Stimulated activated naive CD4-positive, alpha-beta T cell (primary cell): Measurements from ENCODE around the gene GSTA5.
A peak's percentile ranks its signal among the peaks of the same experiment; 100 is the strongest.
"Not testable (repeated sequence)": the region's sequence is repeated elsewhere in the genome, so short reads cannot be mapped to it uniquely, and the experiment has no call there.

Experiments
- DNase-seq, 6 experiments: peaks; one replicate each; lab custom pipeline; 2025; lab: John Stamatoyannopoulos, UW

The GSTA5 gene

DNA sequence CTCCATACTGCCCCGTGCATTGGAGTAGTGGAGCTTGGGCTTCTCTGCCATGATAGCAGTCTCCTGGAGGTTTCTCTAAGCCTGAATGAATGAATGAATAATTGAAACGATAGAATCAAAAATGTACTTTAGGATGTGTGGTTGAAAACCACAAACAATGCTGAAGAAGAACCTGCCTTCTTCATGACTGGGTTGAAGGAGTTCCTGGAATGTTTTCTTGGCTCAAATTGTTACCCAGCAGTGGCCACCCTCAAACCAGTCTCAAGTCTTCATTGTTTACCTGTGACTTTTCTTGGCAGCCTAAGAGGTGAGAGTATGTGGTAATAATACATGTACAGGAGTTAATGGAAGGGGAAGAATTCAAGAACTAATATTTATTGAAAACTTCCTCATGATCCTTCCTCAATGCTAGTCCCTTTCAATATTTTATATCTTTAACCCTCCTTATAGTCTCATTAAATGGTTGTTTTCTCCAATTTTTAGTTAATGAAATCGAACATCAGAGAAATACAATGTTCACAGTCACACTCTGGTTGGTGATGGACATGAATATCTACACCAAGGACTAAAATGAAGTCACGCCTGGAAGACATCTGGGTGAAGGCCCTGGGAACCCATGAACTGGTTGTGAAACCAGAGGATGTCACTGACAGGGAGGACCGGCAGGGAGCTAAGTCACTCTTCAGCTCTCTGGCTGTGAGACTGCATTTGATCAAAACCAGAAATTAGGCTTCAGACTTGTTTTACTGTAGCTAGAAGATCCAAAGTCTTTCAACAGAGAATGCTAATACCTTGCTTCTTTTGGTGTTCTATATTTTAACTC, at the start of gene GSTA5:
Gene GSTA5, minus strand, starts transcription at position 51 of the 823 bp plus-strand sequence.
- DNase-seq = no peak

DNA sequence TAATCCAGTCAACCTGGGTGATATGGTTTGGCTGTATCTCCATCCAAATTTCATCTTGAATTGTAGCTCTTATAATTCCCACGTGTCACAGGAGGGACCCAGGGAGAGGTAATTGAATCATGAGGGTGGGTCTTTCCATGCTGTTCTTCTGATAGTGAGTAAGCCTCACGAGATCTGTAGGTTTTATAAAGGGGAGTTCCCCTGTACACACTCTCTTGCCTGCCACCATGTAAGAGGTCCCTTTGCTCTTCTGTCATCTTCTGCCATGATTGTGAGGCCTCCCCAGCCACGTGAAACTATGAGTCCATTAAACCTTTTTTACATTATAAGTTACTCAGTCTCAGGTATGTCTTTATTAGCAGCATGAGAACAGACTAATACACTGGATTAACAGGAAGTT, 49.4 kb upstream of the GSTA5 start:
- no peak for DNase-seq

DNA sequence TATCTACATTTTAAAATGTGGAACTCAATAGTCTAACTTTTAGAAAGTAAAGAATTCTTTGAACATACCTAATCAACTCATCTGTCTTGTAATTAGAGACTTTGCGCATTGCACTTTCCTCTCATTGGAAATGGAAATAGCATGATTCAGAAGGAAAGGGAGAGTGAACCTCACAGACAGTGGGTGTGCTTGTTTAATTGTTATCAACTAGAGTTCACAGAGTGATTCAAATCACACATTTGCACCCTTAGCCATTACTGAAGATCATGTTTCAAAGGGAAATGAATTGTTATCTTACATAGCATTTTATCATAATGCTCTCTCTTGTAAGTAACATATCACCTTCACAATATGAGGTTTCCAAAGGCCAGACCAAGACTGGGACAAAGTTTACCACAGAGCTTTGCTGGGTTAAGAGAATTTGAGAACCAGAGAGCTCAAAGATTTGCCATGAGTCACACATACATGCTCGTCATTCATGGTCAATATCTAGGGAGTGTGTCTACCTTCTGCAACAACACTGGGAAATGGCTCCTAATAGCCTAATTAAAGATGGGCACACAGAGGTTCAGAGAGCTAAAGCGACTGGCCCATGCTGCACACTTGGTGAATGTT, 47.4 kb upstream of the GSTA5 start:
- no peak for DNase-seq

DNA sequence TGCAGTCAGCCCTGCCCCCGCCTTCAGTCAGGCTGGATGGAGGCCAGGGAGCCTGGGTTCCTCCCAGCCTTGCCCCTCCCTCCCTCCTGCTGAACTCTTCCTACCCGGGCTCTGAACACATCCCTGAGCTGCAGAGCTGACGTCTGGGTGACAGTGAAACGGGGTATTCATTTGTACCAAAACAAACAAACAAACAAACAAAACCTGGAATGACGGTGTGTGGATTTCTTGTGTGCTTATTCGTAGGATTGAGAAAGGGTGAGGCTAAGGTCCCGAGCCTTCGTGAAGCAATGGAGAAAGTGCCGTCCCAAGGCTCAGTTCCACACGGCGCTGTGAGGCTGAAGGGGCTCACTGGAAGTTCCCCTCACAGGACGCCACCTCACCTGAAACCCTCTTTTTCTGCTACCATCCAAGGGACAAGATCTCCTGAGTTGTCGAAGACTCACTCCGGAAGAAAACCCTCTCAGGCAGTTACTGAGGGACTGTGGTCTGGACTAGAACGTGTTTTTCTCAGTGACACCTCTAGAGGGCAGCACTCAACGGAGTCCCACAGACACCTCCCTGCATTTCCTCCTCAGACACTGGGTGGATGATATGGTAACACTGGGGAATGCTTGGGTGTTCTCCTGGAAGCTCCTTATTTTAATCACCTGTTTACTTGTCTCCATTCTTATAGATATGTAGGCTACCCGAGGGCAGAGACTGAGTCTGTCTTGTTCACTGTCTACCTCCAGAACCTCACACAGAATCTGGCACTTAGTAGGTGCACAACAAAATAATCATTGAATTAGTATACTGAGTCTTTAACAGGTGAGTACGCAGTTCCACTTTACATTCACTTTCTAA, 41.6 kb upstream of the GSTA5 start:
- peak; percentile 16 to 77 (median 50) for DNase-seq

DNA sequence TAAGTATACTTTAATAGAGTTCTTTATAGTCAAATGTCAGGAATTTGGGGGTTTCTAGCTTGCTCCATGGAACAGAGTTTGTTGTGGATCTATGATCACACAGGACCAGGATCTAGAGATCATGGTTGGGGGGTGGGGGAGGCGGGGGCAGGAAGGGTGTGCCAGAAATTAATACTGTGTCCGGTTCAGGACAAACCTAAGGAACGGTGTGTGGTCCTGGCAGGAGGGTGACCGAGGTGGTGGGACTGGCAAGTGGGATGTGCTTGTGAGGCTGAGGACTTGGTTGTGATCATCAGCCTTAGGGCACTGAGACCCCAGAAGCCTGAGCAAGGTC, 41.0 kb upstream of the GSTA5 start:
- no peak for DNase-seq

DNA sequence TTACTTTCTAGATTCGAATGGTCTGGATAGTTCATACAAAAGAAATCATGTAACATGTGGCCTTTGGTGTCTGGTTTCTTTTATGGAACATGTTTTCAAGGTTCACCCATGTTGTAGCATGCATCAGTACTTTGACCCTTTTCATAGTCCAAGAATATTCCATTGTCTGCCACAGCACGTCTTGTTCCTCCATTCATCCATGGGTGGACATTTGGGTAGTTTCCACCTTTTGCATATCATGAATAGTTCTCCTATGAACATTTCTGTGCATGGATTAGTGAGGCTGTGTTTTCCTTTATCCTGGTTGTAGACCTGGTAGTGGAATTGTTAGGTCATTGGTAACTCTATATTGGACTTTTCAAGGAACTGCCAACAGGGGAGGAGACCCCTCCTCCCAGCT, 37.2 kb upstream of the GSTA5 start:
- no peak for DNase-seq

DNA sequence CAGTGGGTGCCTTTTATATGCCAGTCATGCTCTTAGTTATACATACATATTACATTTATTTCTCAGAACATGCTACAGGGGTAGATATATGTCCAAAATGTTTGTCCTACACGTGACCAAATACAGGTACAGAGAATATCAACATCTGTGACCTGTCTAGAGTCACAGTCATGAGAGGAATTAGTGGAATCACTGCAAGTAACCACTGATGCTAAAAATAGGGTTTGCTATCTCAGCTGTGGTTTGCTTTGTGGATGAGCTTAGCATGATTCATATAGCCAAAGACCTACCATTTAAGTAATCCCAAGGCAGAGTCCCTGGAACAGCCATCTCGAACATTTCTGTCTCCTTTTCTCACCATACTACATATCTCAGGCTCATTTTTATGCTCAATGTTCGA, 36.6 kb upstream of the GSTA5 start:
- no peak for DNase-seq

DNA sequence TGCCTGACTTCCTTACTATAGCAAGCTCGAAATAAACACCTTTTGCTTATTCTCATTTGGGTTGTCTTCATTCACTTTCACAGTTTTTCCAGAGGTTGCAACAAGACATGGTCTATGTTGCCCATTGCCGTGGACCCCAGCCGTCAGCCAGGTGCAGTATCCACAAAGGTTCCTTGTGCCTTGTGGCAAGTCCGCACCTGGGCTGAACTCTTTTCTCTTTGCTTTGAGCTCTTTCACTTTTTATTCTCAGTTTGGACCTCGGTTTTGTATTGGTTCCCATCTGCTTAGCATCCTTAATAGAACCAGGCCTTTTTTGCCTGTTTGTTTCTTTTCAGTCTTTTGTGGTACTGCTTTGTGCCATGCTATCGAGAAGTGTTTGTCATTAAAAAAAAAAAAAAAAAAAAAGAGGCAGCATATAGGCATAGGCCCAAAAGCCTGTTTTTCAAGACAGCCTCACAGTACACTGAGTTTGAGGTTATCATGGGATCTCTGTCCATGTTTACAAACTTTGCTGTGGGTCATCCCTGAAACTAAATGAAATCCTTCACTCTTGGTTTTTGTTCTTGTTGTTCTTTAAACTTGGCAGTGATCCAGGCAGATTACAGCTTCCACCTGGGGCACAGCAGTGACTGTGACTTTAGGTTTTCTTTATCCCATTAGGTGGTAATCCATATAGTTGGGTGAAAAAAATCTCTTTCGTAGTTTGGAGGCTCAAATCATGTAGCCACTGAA, 35.6 kb upstream of the GSTA5 start:
- no peak for DNase-seq

DNA sequence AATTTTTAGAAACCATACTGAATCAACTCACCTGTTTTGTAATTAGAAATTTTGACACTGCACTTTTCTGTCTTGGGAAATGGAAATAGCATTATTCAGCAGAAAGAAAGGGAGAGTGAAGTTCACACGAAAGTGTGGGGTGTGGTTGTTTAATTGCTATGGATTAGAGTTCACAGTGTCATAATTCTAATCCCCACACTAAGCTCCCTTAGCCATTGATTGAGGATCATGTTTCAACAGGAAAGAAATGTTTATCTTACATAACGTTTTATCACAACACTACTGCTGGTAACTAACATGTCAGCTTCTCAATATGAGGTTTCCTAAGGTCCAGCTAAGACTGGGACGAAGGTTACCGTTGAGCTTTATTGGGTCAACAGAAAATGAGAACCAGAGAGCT, 31.4 kb upstream of the GSTA5 start:
- no peak for DNase-seq

DNA sequence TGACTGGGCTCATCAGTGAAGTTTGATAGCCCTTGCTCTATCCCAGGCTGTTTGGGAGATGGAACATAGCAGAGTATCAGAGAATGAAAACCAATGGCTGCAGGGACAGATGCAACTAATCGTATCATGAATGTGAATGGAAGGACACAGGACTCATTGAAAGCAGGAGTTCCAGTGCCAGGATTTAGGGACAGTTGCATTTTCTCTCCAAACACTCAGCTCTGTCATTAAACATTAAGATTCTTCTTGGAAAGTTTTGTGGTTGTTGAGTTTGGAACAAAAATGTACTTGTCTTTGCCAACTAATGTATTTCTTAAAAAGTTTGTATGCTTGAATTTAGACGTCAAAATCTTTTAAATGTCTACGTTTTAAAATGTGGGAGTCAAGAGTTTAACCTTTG, 31.0 kb upstream of the GSTA5 start:
- no peak for DNase-seq

DNA sequence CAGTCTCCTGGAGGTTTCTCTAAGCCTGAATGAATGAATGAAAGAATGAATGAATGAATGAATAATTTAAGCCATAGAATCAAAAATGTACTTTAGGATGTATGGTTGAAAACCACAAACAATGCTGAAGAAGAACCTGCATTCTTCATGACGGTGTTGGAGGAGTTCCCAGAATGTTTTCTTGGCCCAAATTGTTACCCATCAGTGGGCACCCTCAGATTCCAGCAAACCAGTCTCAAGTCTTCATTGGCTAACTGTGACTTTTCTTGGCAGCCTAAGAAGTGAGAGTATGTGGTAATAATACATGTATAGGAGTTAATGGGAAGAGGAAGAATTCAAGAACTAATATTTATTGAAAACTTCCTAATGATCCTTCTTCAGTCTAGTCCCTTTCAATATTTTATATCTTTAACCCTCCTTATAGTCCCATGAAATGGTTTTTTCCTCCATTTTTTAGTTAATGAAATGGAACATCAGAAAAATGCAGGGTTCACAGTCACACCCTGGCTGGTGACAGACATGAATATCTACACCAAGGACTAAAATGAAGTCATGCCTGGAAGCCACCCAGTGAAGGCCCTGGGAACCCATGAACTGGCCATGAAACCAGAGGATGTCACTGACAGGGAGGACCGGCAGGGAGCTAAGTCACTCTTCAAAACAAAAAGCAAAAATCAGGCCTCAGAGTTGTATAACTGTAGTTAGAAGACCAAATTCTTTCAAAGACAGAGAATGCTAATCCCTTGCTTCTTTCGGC, 29.9 kb upstream of the GSTA5 start:
- not testable (repeated sequence) for DNase-seq

DNA sequence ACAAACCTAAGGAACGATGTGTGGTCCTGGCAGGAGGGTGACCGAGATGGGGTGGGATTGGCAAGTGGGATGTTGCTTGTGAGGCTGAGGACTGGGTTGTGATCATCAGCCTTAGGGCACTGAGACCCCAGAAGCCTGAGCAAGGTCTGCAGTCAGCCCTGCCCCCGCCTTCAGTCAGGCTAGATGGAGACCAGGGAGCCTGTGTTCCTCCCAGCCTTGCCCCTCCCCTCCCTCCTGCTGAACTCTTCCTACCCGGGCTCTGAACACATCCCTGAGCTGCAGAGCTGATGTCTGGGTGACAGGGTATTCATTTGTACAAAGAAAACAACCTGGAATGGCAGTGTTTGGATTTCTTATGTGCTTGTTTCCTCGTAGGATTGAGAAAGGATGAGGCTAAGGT, 28.3 kb upstream of the GSTA5 start:
- DNase-seq = not testable (repeated sequence)

DNA sequence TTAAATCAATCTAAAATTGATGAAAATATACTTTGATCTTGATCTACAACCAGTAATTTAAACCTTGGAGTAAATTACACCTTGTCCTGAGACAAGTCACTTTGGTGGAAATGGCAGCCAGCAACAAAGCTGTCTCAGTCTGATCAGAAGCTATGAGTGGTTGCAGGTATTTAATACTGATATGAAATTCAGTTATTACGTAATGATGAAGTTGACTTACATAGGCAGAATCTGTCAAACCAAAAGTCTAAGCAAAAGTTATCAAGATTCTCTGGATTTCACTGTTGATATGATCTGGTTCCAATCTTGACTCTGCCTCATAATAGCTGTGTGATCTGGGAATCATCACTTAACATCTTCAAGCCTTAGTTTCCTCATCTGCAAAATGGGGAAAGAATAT, 27.6 kb upstream of the GSTA5 start:
- DNase-seq = no peak

DNA sequence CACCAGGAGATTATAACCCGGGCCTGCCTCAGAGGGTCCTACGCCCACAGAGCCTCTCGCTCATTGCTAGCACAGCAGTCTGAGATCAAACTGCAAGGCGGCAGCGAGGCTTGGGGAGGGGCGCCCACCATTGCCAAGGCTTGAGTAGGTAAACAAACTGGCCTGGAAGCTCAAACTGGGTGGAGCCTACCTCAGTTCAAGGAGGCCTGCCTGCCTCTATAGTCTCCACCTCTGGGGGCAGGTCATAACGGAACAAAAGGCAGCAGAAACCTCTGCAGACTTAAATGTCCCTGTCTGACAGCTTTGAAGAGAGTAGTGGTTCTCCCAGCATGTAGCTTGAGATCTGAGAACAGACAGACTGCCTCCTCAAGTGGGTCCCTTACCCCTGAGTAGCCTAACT, 20.5 kb upstream of the GSTA5 start:
- not testable (repeated sequence) for DNase-seq

DNA sequence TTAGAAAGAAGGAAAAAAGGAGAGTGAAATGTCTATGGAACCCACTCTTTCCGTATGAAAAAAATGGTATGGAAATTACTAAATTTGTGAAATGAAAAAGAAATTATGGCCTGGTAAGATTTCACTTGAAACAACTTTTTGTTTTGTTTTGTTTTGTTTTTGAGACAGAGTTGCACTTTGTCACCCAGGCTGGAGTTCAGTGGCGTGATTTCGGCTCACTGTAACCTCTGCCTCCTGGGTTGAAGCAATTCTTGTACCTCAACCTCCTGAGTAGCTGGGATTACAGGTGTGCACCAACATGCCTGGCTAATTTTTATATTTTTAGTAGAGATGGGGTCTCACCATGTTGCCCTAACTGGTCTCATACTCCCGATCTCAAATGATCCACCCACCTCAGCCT, 17.8 kb upstream of the GSTA5 start:
- DNase-seq = no peak

DNA sequence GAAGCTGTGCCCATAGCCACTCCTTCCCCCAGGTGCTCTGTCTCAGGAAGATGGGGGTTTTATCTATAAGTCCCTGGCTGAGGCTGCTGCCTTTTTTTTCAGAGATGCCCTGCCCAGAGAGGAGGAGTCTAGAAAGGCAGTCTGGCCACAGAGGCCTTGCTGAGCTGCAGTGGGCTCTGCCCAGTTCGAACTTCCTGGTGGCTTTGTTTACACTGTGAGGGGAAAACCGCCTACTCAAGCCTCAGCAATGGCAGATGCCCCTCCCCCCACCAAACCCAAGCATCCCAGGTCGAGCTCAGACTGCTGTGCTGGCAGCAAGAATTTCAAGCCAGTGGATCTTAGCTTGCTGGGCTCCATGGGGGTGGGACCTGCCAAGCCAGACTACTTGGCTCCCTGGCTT, 15.5 kb upstream of the GSTA5 start:
- DNase-seq = not testable (repeated sequence)

DNA sequence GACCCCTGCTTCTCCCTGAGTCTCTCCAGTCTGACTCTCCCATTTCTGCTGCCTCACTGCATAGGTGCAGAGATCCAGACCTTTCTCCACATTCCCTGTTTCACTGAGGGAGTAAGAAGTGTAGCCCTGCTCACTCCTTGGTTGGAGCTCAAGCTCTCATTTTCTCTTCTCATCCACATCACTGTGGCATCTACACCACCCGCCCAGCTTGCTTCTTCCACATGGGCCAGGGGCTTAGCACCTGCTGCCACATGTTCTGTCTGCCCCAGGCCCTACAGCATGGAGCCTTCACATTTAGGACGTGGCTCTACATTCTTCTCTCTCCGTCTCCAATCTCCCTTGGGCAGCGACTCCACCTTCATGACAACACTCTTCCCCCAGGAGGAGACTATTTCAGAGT, 8.5 kb upstream of the GSTA5 start:
- DNase-seq = no peak

DNA sequence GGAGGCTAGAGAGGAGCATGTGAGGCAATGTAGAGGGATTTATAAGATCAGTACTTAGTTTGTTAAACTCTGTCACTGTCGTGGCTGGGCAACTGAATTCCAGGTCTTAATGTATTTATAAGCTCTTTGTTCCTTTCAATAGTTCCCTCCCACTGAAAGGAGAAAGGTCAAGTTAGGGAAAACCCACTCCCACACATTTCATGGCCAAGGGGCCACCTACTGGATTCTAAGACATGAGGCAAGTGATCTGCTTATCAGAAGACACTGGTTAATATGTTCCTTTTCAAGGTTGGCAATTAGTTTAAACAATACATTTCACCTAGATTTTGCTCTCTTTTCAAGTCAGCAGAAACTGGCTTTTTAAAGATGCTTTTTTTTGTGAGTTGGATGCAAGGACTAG, 5.4 kb upstream of the GSTA5 start:
- DNase-seq = no peak

DNA sequence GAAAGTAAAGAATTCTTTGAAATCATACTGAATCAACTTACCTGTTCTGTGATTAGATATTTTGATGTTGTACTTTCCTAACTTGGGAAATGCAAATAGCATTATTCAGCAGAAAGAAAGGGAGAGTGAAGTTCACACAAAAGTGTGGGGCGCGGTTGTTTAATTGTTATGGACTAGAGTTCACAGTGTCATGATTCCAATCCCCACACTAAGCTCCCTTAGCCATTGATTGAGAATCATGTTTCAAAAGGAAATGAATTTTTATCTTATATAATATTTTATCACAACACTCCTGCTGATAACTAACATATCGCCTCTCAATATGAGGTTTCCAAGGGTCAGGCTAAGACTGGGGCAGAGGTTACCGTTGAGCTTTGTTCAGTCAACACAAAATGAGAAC, 3.0 kb upstream of the GSTA5 start:
- DNase-seq = no peak

DNA sequence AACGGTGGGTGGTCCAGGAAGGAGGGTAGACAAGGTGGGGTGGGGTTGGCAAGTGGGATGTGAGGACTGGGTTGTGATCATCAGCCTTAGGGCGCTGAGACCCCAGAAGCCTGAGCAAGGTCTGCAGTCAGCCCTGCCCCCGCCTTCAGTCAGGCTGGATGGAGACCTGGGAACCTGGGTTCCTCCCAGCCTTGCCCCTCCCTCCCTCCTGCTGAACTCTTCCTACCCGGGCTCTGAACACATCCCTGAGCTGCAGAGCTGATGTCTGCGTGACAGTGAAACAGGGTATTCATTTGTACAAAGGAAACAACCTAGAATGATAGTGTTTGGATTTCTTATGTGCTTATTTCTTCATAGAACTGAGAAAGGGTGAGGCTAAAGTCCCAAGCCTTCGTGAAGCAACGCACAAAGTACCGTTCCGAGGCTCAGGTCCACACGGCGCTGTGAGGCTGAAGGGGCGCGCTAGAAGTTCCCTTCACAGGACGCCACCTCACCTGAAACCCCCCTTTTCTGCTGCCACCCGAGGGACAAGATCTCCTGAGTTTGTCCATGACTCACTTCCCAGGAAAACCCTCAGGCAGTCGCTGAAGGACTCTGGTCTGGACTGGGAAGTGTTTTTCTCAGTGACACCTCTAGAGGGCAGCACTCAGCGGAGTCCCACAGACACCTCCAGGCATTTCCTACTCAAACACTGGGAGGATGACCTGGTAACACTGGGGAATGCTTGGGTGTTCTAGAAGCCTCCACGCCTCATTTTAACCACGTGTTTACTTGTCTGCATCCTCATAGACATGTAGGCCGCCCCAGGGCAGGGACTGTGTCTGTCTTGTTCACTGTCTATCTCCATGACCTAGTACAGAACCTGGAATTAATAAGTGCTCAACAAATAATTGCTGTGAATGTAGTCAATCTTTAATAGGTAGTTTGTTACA, 1.2 kb downstream of the GSTA5 start:
- DNase-seq = peak in 5 of 6 experiments; percentile 4 to 48 (median 17)
